Astrocyte (in vitro differentiated cells and primary cell): ENCODE data around the gene ITPR2. TPM values are rescaled to one million over a fixed set of nuclear protein-coding genes. Genes with fewer than 3 reads are reported as not detected.

ENCODE experiments used
- DNase-seq: peaks from one replicate; pipeline ENCODE4 v3.0.0-alpha.2; 2010; ENCODE audit warnings: low read depth
- FAIRE-seq: peaks from 2 replicates; lab custom pipeline; 2011; peaks lifted over from hg19 to GRCh38; lab: Jason Lieb, UNC
- H2AFZ ChIP-seq: 2 replicates; pipeline ENCODE4 v1.6.0; 2012; ENCODE audit warnings: low read depth, low read length, inconsistent platforms
- H3K27ac ChIP-seq: 2 replicates; pipeline ENCODE4 v1.5.1; 2011; ENCODE audit warnings: low read depth, low read length, inconsistent platforms
- H3K27me3 ChIP-seq: 2 replicates; pipeline ENCODE4 v1.6.0; 2011; ENCODE audit warnings: low read length, inconsistent platforms; ENCODE audit not compliant: insufficient read depth
- H3K36me3 ChIP-seq: 2 replicates; pipeline ENCODE4 v1.5.1; 2011; ENCODE audit warnings: low read length, inconsistent platforms; ENCODE audit not compliant: insufficient read depth
- H3K4me1 ChIP-seq: 2 replicates; pipeline ENCODE4 v1.5.1; 2011; ENCODE audit warnings: low read length, inconsistent platforms; ENCODE audit not compliant: insufficient read depth
- H3K4me2 ChIP-seq: 2 replicates; pipeline ENCODE4 v1.6.0; 2012; ENCODE audit warnings: low read length, inconsistent platforms
- H3K4me3 ChIP-seq: 2 replicates; pipeline ENCODE4 v1.5.1; 2011; ENCODE audit warnings: low read depth, mild to moderate bottlenecking, low read length, inconsistent platforms; ENCODE audit not compliant: insufficient read depth
- H3K79me2 ChIP-seq: 2 replicates; pipeline ENCODE4 v1.6.0; 2012; ENCODE audit warnings: mild to moderate bottlenecking, low read length, inconsistent platforms; ENCODE audit not compliant: insufficient read depth
- H3K9ac ChIP-seq: 2 replicates; pipeline ENCODE4 v1.6.0; 2012; ENCODE audit warnings: mild to moderate bottlenecking, low read length, inconsistent platforms
- H3K9me3 ChIP-seq: 2 replicates; pipeline ENCODE4 v1.5.1; 2012; ENCODE audit warnings: low read depth, mild to moderate bottlenecking, low read length, inconsistent platforms; ENCODE audit not compliant: insufficient read depth
- H4K20me1 ChIP-seq: 2 replicates; pipeline ENCODE4 v1.6.0; 2012; ENCODE audit warnings: low read length, inconsistent platforms; ENCODE audit not compliant: insufficient read depth
- H3K27ac Mint-ChIP-seq: one replicate; pipeline ENCODE4 v1.8.0; 2021; ENCODE audit warnings: mild to moderate bottlenecking, mixed read lengths; ENCODE audit not compliant: unreplicated experiment
- H3K27me3 Mint-ChIP-seq: one replicate; pipeline ENCODE4 v1.8.0; 2021; ENCODE audit warnings: low read depth, mixed read lengths; ENCODE audit not compliant: unreplicated experiment
- H3K36me3 Mint-ChIP-seq: one replicate; pipeline ENCODE4 v1.8.0; 2021; ENCODE audit warnings: low read depth, mixed read lengths; ENCODE audit not compliant: unreplicated experiment
- H3K4me1 Mint-ChIP-seq: one replicate; pipeline ENCODE4 v1.8.0; 2021; ENCODE audit warnings: low read depth, mixed read lengths; ENCODE audit not compliant: unreplicated experiment
- H3K4me3 Mint-ChIP-seq: one replicate; pipeline ENCODE4 v1.8.0; 2021; ENCODE audit warnings: mild to moderate bottlenecking, moderate library complexity, mixed read lengths; ENCODE audit not compliant: unreplicated experiment
- H3K9me3 Mint-ChIP-seq: one replicate; pipeline ENCODE4 v1.8.0; 2021; ENCODE audit warnings: mild to moderate bottlenecking, mixed read lengths; ENCODE audit not compliant: unreplicated experiment
- EZH2 ChIP-seq: IDR thresholded peaks from 2 replicates; pipeline ENCODE4 v1.6.1; 2012; ENCODE audit warnings: mild to moderate bottlenecking, low read length, inconsistent platforms; ENCODE audit not compliant: insufficient read depth
- total RNA-seq: library from RNA; stranded (reverse); gene quantifications from 2 replicates; pipeline ENCODE4 v1.2.1, GENCODE V29; 2021
- TF ChIP-seq, protein P1 (sequence below): IDR thresholded peaks from 2 replicates; pipeline ENCODE4 v1.5.1; 2011; ENCODE audit warnings: low read depth, mild to moderate bottlenecking, inconsistent platforms, low read length, moderate library complexity; ENCODE audit not compliant: insufficient read depth

Gene ITPR2
- total RNA-seq, 1 donor from 2014 or later: 24.4 TPM

GRCh38 chr12:26533211-26533610, 299.8 kb downstream of the ITPR2 start:
- DNase-seq (no peak), FAIRE-seq (no peak)
- Mint-ChIP-seq H3K4me1 (no peaks in the 10 kb centered on the region), H3K27me3 (no peaks in the 10 kb centered on the region), H3K9me3 (no peaks in the 10 kb centered on the region), H3K27ac (no peak overlapping the region), H3K4me3 (no peak overlapping the region), H3K36me3 (no peaks in the 10 kb centered on the region)
- no peak overlapping the region for H3K4me2 ChIP-seq
- no peaks in the 10 kb centered on the region for H3K79me2 ChIP-seq
- H3K4me3 ChIP-seq: no peak overlapping the region
- no peaks in the 10 kb centered on the region for H4K20me1 ChIP-seq
- TF ChIP-seq, protein P1, sequence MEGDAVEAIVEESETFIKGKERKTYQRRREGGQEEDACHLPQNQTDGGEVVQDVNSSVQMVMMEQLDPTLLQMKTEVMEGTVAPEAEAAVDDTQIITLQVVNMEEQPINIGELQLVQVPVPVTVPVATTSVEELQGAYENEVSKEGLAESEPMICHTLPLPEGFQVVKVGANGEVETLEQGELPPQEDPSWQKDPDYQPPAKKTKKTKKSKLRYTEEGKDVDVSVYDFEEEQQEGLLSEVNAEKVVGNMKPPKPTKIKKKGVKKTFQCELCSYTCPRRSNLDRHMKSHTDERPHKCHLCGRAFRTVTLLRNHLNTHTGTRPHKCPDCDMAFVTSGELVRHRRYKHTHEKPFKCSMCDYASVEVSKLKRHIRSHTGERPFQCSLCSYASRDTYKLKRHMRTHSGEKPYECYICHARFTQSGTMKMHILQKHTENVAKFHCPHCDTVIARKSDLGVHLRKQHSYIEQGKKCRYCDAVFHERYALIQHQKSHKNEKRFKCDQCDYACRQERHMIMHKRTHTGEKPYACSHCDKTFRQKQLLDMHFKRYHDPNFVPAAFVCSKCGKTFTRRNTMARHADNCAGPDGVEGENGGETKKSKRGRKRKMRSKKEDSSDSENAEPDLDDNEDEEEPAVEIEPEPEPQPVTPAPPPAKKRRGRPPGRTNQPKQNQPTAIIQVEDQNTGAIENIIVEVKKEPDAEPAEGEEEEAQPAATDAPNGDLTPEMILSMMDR: no peak
- TF ChIP-seq EZH2: no peak
- H3K4me1 ChIP-seq: no peaks in the 10 kb centered on the region
- no peak overlapping the region for H2AFZ ChIP-seq
- no peak overlapping the region for H3K27ac ChIP-seq
- H3K36me3 ChIP-seq: no peaks in the 10 kb centered on the region
- no peak overlapping the region for H3K9ac ChIP-seq
- H3K27me3 ChIP-seq: no peaks in the 10 kb centered on the region
- H3K9me3 ChIP-seq: no peaks in the 10 kb centered on the region

GRCh38 chr12:26530461-26530860, 302.5 kb downstream of the ITPR2 start:
- H3K4me1 ChIP-seq: no peaks in the 10 kb centered on the region
- no peak overlapping the region for H3K4me2 ChIP-seq
- H2AFZ ChIP-seq: no peak overlapping the region
- H3K9ac ChIP-seq: no peak overlapping the region
- H3K9me3 ChIP-seq: peaks cover 3% of the 10 kb centered on the region
- peaks cover 4% of the 10 kb centered on the region for H3K36me3 Mint-ChIP-seq
- no peaks in the 10 kb centered on the region for H4K20me1 ChIP-seq
- no peaks in the 10 kb centered on the region for H3K27me3 ChIP-seq
- peaks cover 8% of the 10 kb centered on the region for H3K9me3 Mint-ChIP-seq
- no peak for TF ChIP-seq EZH2
- TF ChIP-seq, protein P1: no peak
- H3K27ac Mint-ChIP-seq: no peak overlapping the region
- H3K4me1 Mint-ChIP-seq: no peaks in the 10 kb centered on the region
- no peak overlapping the region for H3K4me3 Mint-ChIP-seq
- no peak for FAIRE-seq
- no peak for DNase-seq
- H3K36me3 ChIP-seq: no peaks in the 10 kb centered on the region
- no peak overlapping the region for H3K27ac ChIP-seq
- no peaks in the 10 kb centered on the region for H3K79me2 ChIP-seq
- H3K27me3 Mint-ChIP-seq: no peaks in the 10 kb centered on the region
- H3K4me3 ChIP-seq: no peak overlapping the region

GRCh38 chr12:26528943-26529342, 304.1 kb downstream of the ITPR2 start:
- Histone ChIP-seq H4K20me1 (no peaks in the 10 kb centered on the region), H3K4me3 (no peak overlapping the region), H2AFZ (no peak overlapping the region), H3K27me3 (no peaks in the 10 kb centered on the region), H3K9ac (no peak overlapping the region), H3K4me1 (no peaks in the 10 kb centered on the region), H3K27ac (no peak overlapping the region), H3K9me3 (peaks cover 3% of the 10 kb centered on the region), H3K4me2 (no peak overlapping the region), H3K79me2 (no peaks in the 10 kb centered on the region), H3K36me3 (no peaks in the 10 kb centered on the region)
- DNase-seq (no peak), FAIRE-seq (no peak)
- TF ChIP-seq, protein P1: no peak
- TF ChIP-seq EZH2: no peak
- Mint-ChIP-seq H3K27ac (no peak overlapping the region), H3K9me3 (peaks cover 14% of the 10 kb centered on the region), H3K4me3 (no peak overlapping the region), H3K4me1 (no peaks in the 10 kb centered on the region), H3K36me3 (peaks cover 4% of the 10 kb centered on the region), H3K27me3 (no peaks in the 10 kb centered on the region)
